C4-2B (cell line): Measurements from ENCODE around the gene GRM5.

Experiments
- ZFX ChIP-seq: fragments of 450-650 bp; IDR thresholded peaks from 2 replicates; pipeline ENCODE4 v1.6.1; 2017
- TF ChIP-seq, protein P1 (sequence below): fragments of 450-650 bp; conservative IDR thresholded peaks from 2 replicates; pipeline ENCODE4 v1.5.1; 2017; ENCODE audit warnings: mild to moderate bottlenecking

DNA sequence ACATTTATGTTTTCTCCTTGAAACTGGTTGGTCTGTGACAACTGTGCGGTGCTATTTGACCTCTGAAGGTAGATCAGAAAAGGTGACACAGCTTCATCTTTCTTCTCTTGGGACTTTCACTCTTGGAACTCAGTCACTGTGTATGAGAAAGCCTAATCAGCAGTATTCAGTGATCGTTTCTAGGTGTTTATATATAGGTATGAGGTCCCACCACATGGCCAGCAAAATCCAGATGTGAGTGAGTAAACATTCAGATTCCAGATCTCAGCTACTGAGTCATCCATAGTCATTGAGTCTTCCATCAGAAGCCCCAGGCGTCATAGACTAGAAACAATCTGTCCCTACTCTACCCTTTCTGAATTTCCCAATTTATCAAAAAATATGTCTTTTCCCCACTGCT, 610.9 kb downstream of the GRM5 start:
- TF ChIP-seq, protein P1, sequence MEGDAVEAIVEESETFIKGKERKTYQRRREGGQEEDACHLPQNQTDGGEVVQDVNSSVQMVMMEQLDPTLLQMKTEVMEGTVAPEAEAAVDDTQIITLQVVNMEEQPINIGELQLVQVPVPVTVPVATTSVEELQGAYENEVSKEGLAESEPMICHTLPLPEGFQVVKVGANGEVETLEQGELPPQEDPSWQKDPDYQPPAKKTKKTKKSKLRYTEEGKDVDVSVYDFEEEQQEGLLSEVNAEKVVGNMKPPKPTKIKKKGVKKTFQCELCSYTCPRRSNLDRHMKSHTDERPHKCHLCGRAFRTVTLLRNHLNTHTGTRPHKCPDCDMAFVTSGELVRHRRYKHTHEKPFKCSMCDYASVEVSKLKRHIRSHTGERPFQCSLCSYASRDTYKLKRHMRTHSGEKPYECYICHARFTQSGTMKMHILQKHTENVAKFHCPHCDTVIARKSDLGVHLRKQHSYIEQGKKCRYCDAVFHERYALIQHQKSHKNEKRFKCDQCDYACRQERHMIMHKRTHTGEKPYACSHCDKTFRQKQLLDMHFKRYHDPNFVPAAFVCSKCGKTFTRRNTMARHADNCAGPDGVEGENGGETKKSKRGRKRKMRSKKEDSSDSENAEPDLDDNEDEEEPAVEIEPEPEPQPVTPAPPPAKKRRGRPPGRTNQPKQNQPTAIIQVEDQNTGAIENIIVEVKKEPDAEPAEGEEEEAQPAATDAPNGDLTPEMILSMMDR: no peak
- no peak for TF ChIP-seq ZFX
